ENCODE measurements around the gene PTGES.

The PTGES gene

DNA sequence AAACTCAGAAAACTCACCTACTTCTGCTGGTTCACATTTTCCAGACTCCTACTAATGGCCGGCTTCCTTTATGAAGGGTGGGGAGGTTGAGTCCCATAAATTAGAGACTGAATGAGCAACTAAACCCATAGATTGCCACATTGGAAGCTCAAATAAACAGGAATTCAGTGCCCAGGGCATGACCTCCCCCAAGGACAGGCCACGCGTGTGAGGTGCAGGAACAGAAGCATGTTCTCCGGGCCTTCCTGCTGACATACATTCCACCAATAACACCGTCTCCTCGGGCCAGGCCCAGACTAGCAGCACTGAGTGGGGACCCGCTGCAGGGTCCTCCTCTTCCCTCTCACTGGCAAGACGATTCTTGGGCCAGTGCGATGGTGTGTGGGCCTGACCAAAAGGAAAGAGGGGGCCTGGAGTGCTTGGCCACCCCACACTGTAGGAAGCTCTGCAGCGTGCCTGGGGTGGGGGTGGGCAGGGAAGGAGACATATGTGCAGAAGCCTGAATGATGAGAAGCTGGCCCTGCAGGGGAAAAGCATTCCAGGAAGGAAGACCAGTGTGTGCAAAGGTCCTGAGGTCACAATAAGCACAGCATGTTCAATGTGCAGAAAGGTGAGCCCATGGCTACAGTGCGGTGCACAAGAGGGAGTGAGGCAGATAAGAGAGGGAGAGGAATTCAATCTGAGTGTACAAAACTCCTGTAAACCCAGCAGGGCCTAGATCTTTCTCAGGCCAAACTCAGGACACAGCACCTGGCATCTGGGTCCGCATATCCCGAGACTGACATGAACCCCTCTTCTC is 12.0 kb downstream of the PTGES start:
- DNase-seq, result no peak

- no peak for DNase-seq
Observed at GRCh38 chr9:129740174-129740573, 12.7 kb downstream of the PTGES start.

GRCh38 chr9:129739432-129739831 is 13.4 kb downstream of the PTGES start:
- DNase-seq, result no peak

- peak; percentile 91 for DNase-seq
Observed at GRCh38 chr9:129737479-129738274, 15.2 kb downstream of the PTGES start.

DNA sequence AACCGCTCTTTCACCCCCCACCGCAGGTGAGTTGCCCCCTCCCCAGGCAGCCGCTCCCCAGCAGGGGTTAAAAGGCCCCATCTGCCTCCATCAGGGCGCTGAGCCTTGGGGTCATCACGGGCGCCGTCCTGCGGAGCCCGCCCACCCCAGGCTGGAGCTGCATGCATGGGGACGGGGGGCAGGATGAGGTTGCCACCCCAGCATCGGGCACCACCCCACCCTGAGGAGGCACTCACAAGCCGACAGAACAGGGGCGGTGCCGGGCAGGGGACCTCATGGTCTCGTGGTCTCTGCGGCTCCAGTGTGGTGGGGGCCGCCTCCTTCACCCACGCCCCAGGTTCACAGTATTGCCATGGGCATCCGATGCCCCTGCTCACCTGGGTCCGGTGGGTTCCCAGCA is 16.5 kb downstream of the PTGES start:
- DNase-seq, result no peak

DNA sequence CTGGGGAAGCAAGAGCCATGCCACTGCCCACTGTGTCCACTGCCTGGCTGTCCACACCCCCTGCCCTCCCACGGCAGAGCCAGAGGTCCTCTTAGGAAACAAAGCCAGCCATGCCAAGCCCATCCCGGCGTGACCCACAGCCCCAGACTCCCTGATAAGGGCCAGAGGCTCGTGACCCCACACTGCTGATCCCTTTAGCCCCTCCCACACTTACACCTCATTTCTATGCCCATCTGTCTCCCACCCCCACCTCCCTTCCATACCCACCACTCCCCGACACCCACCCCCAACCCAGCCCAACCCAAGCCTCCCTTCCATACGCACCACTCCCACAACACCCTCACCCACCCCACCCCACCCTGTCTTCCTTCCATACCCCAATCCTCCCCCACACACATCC is 17.3 kb downstream of the PTGES start:
- no peak for DNase-seq

DNA sequence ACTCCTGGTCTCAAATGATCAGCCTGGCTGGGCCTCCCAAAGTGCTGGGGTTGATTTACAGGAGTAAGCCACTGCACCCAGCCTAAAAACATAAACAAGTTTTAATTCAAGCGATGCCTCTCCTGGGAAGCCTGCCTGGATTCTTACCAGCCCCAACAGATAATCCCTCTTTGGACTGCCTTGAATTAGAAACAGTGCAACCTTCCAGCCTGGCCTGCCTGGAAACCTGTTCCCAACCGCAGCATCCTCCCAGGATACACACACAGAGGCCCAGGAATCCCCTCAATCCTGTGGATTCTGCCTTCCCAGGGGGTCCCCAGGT is 19.2 kb downstream of the PTGES start:
- no peak for DNase-seq

DNA sequence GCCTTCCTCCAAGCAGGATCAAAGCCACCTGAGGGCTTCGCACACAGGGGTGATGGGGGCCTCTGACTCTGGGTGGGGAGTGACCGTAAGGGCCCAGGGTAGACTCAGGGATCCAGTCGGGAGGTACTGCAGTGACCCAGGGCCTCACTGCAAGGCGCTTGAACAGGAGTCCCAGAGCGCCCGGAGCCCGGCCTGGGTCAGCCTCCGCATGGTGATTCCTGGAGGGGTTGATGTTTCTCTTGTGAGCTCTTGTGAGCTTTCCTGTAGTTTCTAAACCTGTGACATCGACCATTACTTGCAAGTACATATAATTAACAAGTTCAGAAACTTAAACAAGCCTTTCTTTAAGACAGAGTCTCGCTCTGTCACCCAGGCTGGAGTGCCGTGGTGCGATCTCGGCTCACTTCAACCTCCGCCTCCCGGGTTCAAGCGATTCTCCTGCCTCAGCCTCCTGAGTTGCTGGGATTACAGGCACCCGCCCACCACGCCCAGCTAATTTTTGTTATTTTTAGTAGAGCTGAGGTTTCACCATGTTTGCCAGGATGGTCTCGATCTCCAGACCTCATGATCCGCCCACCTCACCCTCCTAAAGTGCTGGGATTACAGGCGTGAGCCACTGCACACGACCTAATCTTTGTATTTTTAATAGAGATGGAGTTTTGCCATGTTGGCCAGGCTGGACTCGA is 19.8 kb downstream of the PTGES start:
- DNase-seq, result no peak

- no peak for DNase-seq
Observed at GRCh38 chr9:129732100-129732499, 20.7 kb downstream of the PTGES start.

DNA sequence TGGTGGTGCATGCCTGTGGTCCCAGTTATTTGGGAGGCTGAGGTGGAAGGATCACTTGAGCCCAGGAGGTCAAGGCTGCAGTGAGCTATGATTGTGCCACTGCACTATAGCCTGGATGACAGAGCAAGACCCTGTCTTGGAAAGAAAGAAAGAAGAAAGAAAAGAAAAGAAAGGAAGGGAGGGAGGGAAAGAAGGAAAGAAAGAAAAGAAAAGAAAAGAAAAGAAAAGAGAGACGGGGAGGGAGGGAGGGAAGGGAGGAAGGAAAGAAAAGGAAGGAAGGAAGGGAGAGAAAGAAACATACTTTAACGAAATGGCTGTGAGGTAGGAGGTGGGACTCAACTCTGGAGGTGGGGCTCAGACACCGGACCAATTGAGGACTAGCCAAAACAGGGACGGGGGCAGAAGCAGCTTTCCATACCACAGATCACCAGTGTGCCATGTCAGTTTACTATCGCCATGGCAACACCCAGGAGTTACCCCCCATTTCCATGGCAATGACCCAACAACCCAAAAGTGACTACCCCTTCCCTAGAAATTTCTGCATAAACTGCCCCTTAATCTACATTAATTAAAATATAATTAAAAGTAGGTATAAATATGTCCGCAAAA is 21.3 kb downstream of the PTGES start:
- DNase-seq, result no peak

DNA sequence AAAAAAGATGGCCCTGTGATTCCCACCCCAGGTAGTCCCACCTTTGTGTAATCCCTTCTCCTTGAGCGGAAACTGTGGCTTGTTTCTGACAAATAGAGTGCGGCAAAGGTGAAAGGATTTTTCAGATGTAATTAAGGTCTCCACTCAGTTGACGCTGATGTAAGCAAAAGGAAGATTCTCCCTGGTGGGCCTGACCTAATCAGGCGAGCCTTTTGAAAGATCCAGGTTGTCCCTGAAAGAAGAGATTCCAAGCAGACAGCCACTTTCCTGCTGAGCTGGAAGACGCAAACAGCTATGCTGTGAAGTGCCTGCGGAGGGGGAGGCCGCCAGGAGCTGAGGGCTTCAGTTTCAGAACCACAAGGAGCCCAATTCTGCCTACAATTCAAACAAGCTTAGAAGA is 24.1 kb downstream of the PTGES start:
- DNase-seq, result no peak

- peak; percentile 78 for DNase-seq
Observed at GRCh38 chr9:129726322-129727160, 26.3 kb downstream of the PTGES start.

DNA sequence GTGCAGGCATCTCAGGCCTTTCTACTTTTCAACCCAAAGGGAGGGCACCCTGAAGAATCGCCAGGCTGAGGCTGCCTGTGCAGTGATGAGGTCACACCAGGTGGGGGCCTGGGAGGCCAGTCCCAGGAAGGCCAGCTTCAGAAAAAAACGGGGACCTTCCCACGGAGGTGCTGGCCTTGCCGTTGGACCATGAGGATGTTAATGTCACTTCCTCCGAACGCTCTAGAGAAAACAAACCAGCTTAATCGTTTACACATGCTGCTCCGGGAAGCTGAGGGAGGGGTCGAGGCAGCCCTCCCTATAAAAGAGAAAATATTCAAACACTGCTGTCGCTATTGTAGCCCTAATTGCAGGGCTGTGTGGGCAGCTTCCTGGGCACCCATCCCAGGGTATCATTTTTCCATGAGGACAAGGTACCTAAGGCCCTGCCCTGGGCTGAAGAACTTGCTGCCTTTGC is 27.0 kb downstream of the PTGES start:
- DNase-seq, result no peak

DNA sequence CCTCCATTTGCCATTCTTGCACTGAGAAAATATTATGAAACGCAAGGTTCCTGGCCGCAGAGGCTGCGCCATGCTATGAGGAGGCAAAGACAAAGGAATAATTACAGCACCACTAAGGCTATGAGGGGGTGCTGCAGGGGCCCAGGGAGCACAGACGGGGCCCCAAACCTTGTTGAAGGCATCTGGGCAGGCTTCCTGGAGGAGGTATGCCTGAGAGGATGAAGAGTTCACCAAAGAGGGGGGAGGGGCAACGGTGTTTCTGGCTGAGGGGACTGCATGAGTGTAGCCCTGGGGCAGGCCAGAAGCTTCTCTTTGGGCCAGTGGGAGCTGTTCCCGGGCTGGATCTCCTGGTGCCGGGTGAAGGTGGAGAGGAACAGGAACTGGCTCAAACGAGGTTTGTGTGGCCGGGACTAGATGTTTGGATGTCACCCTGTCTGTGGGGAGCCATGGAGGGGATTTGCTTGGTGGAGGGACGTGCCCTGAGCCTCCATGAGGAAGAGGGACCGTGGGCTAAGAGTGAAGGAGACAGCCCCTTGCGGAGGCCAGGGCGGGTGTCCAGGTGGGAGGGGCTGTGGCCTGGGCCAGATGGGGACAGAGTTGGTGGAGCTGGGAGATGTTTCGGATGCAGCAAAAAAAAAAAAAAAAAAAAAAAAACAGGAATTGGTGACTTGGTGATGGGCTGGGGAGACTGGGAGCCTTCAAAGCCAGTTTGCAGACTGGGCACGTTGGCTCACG is 28.2 kb downstream of the PTGES start:
- no peak for DNase-seq

- DNase-seq, result no peak
Observed at GRCh38 chr9:129722913-129723312, 29.9 kb downstream of the PTGES start.

DNA sequence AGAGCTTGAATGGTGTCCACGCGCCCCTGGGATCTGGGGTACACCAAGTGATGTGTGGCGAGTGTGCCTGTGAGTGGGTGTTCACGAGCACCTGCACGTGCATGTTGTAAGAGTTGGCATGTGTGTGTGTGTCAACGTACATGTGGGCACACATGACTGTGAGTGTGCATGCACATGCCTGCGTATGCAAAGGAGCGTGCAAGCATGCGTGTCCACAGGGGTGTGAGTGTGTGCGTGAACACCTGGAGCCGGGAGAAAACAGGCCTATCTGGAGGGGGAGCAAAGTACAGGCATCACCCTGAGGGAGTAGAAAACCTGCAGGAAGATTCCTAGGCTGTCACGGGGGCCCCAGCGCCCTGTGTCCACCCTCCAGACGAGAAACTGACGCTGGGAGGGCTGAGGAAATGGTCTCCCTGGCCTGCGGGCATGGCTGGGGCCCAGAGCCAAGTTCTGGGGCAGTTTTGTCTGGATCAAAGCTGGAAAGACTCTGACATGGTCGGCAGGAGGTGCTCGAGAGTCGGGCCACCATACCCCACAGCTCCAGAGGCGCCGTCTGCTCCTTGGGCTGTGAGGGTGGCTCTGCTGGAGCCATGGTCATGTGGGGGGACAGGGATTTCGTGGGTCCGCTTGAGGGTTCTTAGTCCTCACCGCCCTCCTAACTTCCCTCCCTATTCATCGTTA is 31.8 kb downstream of the PTGES start:
- DNase-seq, result peak; percentile 30

DNA sequence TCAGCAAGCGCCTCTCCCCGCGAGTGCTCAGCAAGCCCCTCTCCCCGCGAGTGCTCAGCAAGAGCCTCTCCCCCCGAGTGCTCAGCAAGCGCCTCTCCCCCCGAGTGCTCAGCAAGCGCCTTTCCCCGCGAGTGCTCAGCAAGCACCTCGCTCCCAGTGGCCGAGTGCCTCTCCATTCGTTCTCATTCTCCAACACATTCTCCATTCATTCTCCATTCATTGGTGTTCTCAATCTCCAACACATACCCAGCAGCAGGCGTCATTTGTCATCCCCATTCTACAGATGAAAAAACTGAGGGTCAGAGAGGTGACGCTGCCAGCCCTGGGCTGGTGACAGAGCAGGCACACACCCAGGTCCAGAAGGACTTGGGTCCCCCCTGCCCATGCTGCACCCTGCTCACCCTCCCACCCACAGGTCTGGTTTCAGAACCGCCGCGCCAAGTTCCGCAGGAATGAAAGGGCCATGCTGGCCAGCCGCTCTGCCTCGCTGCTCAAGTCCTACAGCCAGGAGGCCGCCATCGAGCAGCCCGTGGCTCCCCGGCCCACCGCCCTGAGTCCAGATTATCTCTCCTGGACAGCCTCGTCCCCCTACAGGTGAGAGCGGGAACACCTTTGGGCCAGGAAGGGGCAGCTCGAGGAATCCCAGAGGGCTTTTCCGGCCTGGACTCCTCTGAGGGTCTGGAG is 32.5 kb downstream of the PTGES start:
- no peak for DNase-seq

DNA sequence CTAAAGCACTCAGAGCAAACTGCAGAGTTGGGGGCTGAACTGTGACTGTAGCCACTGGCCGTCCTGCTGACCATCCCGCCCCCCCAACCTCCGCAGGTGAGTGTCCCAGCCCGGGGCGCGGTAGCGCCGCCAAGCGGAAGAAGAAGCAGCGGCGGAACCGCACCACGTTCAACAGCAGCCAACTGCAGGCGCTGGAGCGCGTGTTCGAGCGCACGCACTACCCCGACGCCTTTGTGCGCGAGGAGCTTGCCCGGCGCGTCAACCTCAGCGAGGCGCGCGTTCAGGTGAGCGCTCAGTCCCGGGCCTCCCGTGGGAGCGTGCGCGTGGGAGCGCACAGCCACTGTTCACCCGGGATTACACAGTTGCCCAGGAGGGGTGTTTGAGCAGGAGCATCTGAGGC is 33.7 kb downstream of the PTGES start:
- DNase-seq, result no peak

DNA sequence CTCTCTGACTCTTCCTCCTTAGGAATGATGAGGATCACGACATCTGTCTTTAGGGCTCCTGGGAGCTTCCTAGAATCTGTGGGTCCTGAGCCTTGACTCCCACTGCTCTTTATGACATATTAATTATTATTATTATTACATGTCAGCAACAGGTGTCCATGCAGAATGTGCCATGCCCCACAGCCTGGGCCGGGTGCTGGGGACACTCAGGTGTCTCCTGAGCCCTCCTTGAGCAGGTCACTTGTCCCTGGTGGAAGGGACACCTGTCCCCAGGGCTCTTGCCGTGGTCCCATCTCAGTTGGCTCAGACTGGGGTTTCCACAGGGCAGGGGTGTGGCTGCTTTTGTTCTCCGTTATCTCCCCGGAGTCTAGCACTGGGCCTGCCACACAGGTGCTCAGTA is 34.2 kb downstream of the PTGES start:
- DNase-seq, result no peak

- no peak for DNase-seq
Observed at GRCh38 chr9:129717991-129718390, 34.9 kb downstream of the PTGES start.

DNA sequence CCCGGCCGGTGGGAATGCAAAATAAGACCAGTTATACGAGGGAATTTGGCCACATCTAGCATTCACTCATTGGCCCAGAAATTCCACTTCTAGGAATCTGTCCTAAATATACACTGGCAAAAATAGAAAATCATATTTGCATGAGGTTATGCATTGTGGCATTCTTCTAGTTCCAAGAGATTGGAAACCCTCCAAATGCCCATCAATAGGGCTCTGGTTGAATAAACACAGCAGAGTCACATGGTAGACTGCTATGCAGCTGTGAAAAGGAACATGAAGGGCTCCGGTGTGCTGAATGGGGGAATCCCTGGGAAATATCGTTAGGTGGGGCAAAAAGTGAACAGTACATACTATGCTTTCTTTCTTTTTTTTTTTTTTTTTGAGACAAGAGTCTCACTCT is 36.8 kb downstream of the PTGES start:
- no peak for DNase-seq

All from OCI-M1 (cell line).